RWPE1 (cell line): ENCODE measurements around the gene RND1.
A peak's percentile ranks its signal among the peaks of the same experiment; 100 is the strongest.

Experiments used
- CTCF ChIA-PET: fragments of 350-600 bp; sonication (Branson Sonifier 250); formaldehyde crosslinking; extraction: SDS; loops from one replicate; lab custom pipeline; 2021; lab: Yijun Ruan, JAX
- POLR2A ChIA-PET: fragments of 400-600 bp; formaldehyde crosslinking; extraction: SDS; loops from one replicate; lab custom pipeline; 2020; ENCODE audit warnings: antibody characterized with exemption; ENCODE audit not compliant: low non-redundant PET; lab: Yijun Ruan, JAX
- DNase-seq: peaks from one replicate; pipeline ENCODE4 v3.0.0; 2012; ENCODE audit warnings: low spot score
- H3K27ac ChIP-seq: fragments of 450-650 bp; 2 replicates; pipeline ENCODE4 v1.5.1; 2017
- TF ChIP-seq, protein P1 (sequence below): fragments of 450-650 bp; conservative IDR thresholded peaks from 2 replicates; pipeline ENCODE4 v1.5.1; 2017; ENCODE audit warnings: low read depth, mild to moderate bottlenecking

The RND1 gene

GRCh38 chr12:48818831-48819590 lies 46.7 kb downstream of the RND1 start:
- CTCF ChIA-PET: interaction anchor here (0.6 to 1.2 kb wide), 3 partner anchors 23 to 65 kb away, joined by 3 to 6 read pairs (median 4); no protein-coding TSS in a partner anchor
- TF ChIP-seq, protein P1, sequence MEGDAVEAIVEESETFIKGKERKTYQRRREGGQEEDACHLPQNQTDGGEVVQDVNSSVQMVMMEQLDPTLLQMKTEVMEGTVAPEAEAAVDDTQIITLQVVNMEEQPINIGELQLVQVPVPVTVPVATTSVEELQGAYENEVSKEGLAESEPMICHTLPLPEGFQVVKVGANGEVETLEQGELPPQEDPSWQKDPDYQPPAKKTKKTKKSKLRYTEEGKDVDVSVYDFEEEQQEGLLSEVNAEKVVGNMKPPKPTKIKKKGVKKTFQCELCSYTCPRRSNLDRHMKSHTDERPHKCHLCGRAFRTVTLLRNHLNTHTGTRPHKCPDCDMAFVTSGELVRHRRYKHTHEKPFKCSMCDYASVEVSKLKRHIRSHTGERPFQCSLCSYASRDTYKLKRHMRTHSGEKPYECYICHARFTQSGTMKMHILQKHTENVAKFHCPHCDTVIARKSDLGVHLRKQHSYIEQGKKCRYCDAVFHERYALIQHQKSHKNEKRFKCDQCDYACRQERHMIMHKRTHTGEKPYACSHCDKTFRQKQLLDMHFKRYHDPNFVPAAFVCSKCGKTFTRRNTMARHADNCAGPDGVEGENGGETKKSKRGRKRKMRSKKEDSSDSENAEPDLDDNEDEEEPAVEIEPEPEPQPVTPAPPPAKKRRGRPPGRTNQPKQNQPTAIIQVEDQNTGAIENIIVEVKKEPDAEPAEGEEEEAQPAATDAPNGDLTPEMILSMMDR: no peak
- DNase-seq: no peak
- POLR2A ChIA-PET: no interaction called here
- H3K27ac ChIP-seq: peak overlapping the region; percentile 49

- CTCF ChIA-PET: interaction anchor here (1.2 kb wide), 1 partner anchor 23 kb away, joined by 6 read pairs; no protein-coding TSS in a partner anchor
Measured at GRCh38 chr12:48817873-48818830, 47.5 kb downstream of the RND1 start, which contains the start of gene CACNB3. TSS of gene CACNB3 (plus strand) at chr12:48818496. CDS start at chr12:48818930, 434 bp downstream.

DNA sequence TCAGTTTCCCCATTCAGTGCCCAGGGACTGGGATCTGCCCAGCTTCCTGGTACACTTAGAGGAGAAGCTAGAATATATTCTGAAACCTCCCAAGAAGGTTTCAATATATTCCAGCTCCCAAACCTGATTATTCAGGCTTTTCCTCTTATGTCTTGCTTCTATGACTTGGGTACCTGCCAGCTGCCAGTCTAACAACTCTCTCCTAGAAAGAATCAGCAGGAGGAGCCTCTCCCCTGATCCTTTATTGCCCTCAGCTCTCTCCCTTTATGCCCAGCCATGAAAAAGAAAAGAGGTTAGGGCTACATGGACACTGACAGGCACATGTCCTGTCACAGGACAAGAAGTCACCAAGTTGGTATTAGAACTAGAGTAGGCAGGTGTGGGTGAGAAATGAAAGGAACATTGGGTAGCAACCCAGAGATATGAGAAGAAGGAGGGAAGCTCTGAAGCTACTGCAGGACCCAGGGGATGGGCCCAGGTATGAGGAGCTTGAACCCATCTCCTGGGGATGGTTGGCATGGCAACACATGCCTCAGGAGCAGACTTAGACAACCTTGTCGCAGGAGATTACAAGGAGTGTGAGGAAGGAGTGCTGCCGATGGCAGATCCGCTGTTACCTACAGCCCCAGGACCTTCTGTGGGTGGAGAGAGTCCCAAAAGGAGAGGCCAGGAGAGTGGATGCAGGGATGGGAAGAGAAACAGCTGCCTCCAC lies 49.4 kb downstream of the RND1 start:
- no peak for DNase-seq
- TF ChIP-seq, protein P1: no peak
- peak overlapping the region; percentile 87 for H3K27ac ChIP-seq
- POLR2A ChIA-PET: interaction anchor here (0.5 to 1.1 kb wide), 4 partner anchors 11 to 35 kb away, joined by 3 to 4 read pairs (median 3); no protein-coding TSS in a partner anchor
- CTCF ChIA-PET: interaction anchor here (0.5 to 2.9 kb wide), 3 partner anchors 11 to 163 kb away, joined by 3 to 24 read pairs (median 21); no protein-coding TSS in a partner anchor

More at GRCh38 chr12:48817873-48818830, 47.5 kb downstream of the RND1 start, which contains the start of gene CACNB3:
- POLR2A ChIA-PET: no interaction called here
- peak; percentile 60 for DNase-seq
- peak within 1 kb of the TSS; percentile 49 for H3K27ac ChIP-seq
- TF ChIP-seq, protein P1: no peak

DNA sequence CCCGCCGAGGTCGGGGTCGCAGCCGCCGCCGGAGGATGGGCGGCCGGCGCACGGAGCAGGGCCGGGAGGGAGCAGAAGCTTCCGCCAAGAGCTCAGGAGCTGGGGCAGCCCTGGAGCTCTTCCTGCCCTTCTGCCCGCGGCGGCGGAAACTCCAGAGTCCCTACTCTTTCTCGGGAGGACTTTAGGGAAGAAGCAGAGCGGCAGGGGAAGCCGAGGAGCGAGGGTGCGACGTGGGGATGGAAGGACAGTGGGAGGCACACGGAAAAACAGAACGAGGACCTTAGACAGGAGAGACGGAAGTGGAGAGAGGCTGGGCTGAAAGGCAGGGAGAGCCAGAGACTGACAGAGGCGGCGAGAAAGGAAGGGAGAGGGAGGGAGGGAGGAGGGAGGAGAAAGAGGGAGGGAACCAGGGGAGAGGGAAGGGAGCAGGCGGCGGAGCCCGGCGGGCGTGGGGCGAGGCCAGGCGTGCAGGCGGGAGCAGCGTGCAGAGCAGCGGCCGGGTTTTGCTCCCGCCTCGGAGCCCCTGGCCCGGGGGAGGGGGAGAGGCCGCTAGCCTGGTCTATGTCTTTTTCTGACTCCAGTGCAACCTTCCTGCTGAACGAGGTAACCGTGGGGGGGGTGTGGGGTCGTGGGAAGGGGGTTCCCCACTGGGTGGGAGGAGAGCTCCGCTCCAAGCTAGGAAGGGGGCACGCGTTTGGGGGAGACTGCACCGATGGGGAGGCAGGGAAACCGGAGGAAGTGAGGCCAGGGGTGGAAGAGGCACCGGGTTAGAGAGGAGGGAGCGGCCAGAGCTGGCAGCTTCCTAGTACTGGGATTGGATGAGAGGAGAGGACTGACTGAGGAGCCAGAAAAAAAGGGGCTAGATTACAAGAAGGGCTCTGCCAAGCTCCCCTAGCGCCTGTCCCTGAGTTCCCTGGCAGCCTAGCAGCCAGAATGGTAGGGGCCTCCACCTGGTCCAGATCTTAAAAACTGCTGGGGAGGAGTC lies 50.3 kb downstream of the RND1 start:
- peak; percentile 80 for DNase-seq
- H3K27ac ChIP-seq: peak overlapping the region; percentile 87
- TF ChIP-seq, protein P1: no peak
- POLR2A ChIA-PET: interaction anchor here (0.6 to 1.1 kb wide), 5 partner anchors 12 to 43 kb away, joined by 3 to 4 read pairs (median 3); partner anchors contain the start of gene ADCY6
- CTCF ChIA-PET: interaction anchor here (0.7 to 2.9 kb wide), 17 partner anchors 8 to 133 kb away, joined by 3 to 24 read pairs (median 4); partner anchors contain the start of genes DDX23 and KANSL2
